Activated CD4-positive, alpha-beta T cell treated with anti-CD3 and anti-CD28 coated beads for 4 hours (primary cell): ENCODE measurements around the gene CSRP3.
"Not testable (repeated sequence)": the region's sequence is repeated elsewhere in the genome, so short reads cannot be mapped to it uniquely, and the experiment has no call there.

Source experiments
- DNase-seq, 2 donors: peaks; one replicate each; pipeline ENCODE4 v3.0.0-alpha.2; 2020

Gene CSRP3

GRCh38 chr11:19185036-19185435 lies 16.7 kb downstream of the CSRP3 start:
- no peak for DNase-seq

GRCh38 chr11:19183646-19184045 lies 18.1 kb downstream of the CSRP3 start:
- no peak for DNase-seq

GRCh38 chr11:19181531-19182261 lies 20.1 kb downstream of the CSRP3 start:
- DNase-seq = no peak

DNA sequence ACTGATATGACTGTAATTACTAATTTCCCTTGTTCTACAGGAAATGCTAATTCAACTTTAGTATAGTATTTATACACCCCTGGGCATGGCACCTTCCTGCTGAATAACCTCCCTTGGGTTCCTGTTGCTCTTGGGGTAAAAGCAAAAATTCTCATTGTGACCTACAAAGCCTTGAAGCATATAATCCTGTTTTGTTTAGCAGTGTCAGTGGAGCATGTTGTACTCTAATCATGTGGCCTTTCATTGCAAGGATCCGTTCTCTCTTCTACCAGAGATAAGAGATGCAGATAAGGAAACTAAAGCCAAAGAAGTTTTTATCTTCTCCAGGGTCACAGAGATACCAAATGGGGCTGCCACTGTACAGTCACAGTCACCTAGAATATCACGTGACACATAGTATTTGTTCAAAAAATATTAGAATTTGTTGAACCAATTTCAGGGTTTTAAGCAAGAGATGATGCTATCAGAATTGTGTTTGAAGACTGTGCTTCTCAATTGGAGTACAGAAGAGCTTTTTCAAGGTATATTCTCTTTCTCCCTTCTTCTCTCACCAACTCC lies 25.1 kb downstream of the CSRP3 start:
- no peak for DNase-seq

- DNase-seq = no peak
These were observed 27.7 kb downstream of the CSRP3 start for GRCh38 chr11:19173964-19174638.

- no peak for DNase-seq
These were observed 28.6 kb downstream of the CSRP3 start for GRCh38 chr11:19173004-19173689.

DNA sequence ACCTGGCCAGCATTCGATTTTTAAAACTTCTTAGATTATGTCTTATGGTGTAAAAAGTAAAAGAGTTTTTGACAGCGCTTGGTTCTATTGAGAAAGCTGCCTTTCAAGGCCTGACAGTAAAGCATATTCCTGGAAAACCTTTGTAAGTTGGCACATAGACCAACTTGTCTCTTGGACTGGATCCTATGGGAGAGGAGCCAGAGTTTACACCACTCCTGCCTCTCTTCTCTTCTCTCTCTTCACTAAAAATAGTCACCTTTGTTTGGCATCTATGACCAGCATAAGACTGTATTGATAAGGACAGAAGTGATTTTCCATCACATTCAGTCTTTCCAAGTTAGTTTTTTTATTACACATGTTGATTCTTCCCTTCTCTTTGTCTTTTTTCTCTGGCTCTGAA lies 33.7 kb downstream of the CSRP3 start:
- DNase-seq = no peak

DNA sequence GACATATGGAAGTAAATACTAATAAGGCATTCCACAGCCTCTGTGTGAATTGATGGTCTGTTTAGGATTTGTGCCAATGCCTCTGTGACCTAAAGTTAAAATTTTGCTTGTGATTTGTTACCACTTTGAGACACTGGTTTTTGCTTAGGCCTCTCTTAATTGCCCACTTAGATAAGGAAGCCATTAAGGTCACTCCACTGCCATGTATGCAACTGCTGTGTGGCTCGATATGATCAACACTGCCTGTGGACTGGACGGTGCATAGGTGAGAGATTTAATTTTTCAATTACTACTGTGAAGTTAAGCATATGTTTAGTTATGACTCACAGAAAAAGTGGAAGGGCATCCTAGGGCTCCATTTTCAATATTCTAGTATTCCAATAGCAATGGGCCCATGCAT lies 36.9 kb downstream of the CSRP3 start:
- no peak for DNase-seq

DNA sequence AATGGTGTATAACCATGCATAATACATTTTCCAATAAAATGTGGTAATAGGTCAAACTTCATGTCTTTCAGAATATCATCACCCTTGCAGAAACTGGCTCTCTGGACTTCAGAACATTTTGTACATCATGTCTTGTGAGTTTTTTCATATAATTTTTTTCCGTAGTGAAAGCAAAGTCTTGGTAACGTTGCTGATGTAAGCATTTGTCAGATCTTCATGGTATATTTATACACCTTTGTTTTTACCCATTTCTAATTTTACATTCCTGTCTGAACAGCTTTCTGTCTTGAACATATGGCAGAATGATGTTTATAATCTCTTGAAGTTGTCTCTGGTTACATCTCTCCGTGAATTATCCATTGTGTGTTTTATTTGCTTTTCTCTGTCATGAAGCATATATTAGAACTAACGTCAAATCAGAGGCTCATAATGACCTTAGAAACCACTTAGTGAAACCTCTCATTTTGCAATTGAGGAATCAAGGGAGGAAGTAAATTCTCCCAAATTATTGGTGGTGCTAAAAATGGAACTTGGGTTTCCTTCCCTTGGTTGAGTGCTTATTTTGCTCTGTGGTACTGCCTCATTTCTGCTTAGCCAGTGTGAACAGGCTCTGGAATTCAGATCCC lies 37.4 kb downstream of the CSRP3 start:
- no peak for DNase-seq

DNA sequence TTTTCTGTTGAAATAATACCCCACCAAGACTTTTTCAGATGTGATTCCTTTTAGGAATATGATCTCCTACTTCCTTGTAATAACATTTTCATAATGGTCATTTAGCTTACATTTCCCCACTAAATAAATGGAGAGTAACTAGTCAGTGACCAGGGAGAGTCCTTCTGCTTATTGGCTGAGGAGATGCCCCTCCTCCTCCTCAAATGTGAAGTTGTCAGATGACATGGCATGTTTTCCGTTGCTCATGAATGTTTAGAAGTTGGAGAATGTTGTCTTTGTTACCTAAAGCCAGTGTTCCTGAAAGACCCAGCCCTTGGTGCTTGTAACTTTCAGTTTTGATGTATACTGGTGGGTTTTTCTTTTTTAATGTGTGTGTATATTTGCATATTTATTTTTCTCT lies 38.2 kb downstream of the CSRP3 start:
- no peak for DNase-seq

DNA sequence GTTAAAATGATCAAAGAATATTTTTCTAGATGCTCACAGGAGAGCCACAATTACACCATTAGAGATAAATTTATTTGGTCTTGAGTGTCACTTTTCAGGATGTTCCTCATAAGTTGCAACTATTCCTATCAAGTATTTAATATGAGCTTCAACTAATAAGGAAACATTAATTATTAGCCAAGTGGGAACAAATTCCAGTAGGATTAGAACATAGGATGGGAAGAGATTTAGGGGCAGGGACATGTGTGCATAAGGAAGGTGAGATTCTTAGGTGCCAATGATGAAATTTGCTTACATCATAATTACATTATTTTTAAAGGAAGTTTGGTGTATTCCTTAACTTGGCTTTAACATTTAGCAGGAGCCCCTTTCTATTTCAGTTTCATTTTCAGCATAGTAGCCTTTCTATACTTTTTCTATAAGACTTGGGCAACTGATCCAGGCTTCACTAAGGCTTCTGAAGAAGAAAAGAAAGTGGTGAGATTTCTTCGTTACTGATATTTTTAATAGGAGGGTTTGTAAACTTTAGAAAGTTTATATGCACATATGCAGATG lies 38.8 kb downstream of the CSRP3 start:
- no peak for DNase-seq

GRCh38 chr11:19161651-19162050 lies 40.1 kb downstream of the CSRP3 start:
- no peak for DNase-seq

DNA sequence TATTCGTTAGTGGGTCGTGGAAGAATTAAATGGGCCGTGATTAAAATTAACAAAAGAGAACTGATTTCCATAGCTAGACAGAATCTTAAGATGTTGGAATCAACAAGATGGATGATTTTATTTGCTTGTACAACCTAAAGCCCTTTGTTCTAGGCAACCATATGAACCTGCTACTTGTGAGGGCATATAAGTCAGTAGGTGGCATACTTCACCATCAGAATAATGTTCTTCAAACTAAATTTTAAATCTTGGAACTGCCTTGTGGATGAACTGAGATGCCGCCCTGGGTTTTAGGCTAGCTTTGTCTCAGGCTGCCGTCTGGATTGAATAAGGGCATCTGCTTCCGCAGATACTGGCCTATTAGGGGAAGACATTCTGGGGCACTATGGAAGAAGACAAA lies 40.9 kb downstream of the CSRP3 start:
- DNase-seq = no peak

GRCh38 chr11:19156892-19157291 lies 44.9 kb downstream of the CSRP3 start:
- DNase-seq = no peak

DNA sequence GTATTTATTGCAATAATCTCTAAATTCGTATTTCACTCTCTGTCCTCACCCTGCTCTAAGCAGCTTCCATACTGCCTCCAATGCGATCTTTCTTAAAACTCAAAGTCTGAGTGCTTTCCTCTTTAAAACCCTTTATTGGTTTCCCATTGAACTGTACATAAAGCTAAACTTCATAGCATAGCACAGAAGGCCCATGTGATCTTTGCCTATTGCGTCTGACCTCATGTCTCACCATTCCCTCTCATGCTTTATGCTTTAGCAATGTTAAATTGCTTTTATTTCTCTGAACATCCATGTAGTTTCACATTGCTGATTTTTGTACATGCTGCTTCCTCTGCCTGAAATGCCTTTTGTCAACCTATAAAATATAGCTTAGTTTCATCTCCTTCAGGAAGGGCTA lies 56.5 kb downstream of the CSRP3 start:
- DNase-seq = no peak

GRCh38 chr11:19136884-19137283 lies 64.9 kb downstream of the CSRP3 start:
- not testable (repeated sequence) for DNase-seq

DNA sequence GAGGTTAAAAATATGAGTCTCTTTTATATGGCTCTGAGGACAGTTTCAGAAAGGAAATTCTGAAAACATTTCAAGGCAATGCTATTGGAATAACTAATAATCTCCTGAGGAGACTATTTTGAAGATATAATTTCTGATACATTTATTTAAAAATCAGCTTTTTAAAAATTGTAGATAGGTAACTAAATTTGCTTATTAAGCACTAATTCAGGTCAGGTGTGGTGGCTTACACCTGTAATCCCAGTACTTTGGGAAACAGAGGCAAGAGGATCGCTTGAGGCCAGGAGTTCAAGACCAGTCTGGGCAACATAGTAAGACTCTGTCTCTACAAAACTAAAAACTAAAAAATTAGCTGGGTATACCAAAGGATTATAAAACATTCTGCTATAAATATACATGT lies 67.8 kb downstream of the CSRP3 start:
- no peak for DNase-seq
